Activated naive CD8-positive, alpha-beta T cell treated with anti-CD3 and anti-CD28 coated beads, Interleukin-2, amount 50 U/mL, for 24 hours (primary cell): ENCODE data around the gene MPL.

ENCODE experiments used
- ATAC-seq: fragments of 150-1000 bp; cut with Tn5 transposase; one replicate; pipeline ENCODE4 v1.10.0; 2021
- DNase-seq: peaks from one replicate; pipeline ENCODE4 v3.0.0; 2021
- H3K27ac Mint-ChIP-seq: one replicate; pipeline ENCODE4 v1.8.0; 2021; ENCODE audit warnings: mild to moderate bottlenecking, mixed read lengths
- H3K27me3 Mint-ChIP-seq: one replicate; pipeline ENCODE4 v1.8.0; 2021; ENCODE audit warnings: mixed read lengths
- H3K36me3 Mint-ChIP-seq: one replicate; pipeline ENCODE4 v1.8.0; 2021; ENCODE audit warnings: low read depth, mixed read lengths
- H3K4me1 Mint-ChIP-seq: one replicate; pipeline ENCODE4 v1.8.0; 2021; ENCODE audit warnings: mixed read lengths
- H3K4me3 Mint-ChIP-seq: one replicate; pipeline ENCODE4 v1.8.0; 2021; ENCODE audit warnings: mild to moderate bottlenecking, moderate library complexity, mixed read lengths
- H3K9me3 Mint-ChIP-seq: one replicate; pipeline ENCODE4 v1.8.0; 2021; ENCODE audit warnings: mixed read lengths

Gene MPL

GRCh38 chr1:43350976-43351375, 13.4 kb downstream of the MPL start:
- Mint-ChIP-seq H3K9me3 (no peaks in the 10 kb centered on the region), H3K36me3 (peaks cover 1% of the 10 kb centered on the region), H3K4me3 (no peak overlapping the region), H3K4me1 (peaks cover 4% of the 10 kb centered on the region), H3K27ac (no peak overlapping the region), H3K27me3 (no peaks in the 10 kb centered on the region)
- ATAC-seq (no peak), DNase-seq (no peak)

- Mint-ChIP-seq H3K4me3 (no peak overlapping the region), H3K9me3 (no peaks in the 10 kb centered on the region), H3K27me3 (no peaks in the 10 kb centered on the region), H3K27ac (no peak overlapping the region), H3K36me3 (peaks cover 2% of the 10 kb centered on the region), H3K4me1 (peaks cover 4% of the 10 kb centered on the region)
- ATAC-seq (no peak), DNase-seq (no peak)
These were observed 14.1 kb downstream of the MPL start for GRCh38 chr1:43351421-43352350.

GRCh38 chr1:43352351-43352705, 14.7 kb downstream of the MPL start:
- no peak for ATAC-seq
- Mint-ChIP-seq H3K27ac (no peak overlapping the region), H3K4me1 (peaks cover 4% of the 10 kb centered on the region)

GRCh38 chr1:43352881-43353280, 15.3 kb downstream of the MPL start:
- Mint-ChIP-seq H3K4me1 (peaks cover 7% of the 10 kb centered on the region), H3K4me3 (no peak overlapping the region), H3K27ac (no peak overlapping the region), H3K36me3 (peaks cover 2% of the 10 kb centered on the region), H3K9me3 (no peaks in the 10 kb centered on the region), H3K27me3 (no peaks in the 10 kb centered on the region)
- ATAC-seq, result no peak
- no peak for DNase-seq

More at GRCh38 chr1:43352351-43352705, 14.7 kb downstream of the MPL start:
- H3K4me3 Mint-ChIP-seq, result no peak overlapping the region
- H3K9me3 Mint-ChIP-seq, result no peaks in the 10 kb centered on the region
- DNase-seq, result no peak
- H3K27me3 Mint-ChIP-seq, result no peaks in the 10 kb centered on the region
- H3K36me3 Mint-ChIP-seq, result peaks cover 2% of the 10 kb centered on the region

- Mint-ChIP-seq H3K4me1 (peaks cover 9% of the 10 kb centered on the region), H3K27ac (no peak overlapping the region), H3K27me3 (no peaks in the 10 kb centered on the region), H3K36me3 (peaks cover 6% of the 10 kb centered on the region), H3K9me3 (no peaks in the 10 kb centered on the region), H3K4me3 (no peak overlapping the region)
- DNase-seq, result no peak
- no peak for ATAC-seq
These were observed 16.9 kb downstream of the MPL start for GRCh38 chr1:43354471-43354870.

- Mint-ChIP-seq H3K4me1 (peaks cover 9% of the 10 kb centered on the region), H3K27me3 (no peaks in the 10 kb centered on the region), H3K27ac (no peak overlapping the region), H3K36me3 (peaks cover 11% of the 10 kb centered on the region), H3K9me3 (no peaks in the 10 kb centered on the region), H3K4me3 (no peak overlapping the region)
- DNase-seq (no peak), ATAC-seq (no peak)
These were observed 17.3 kb downstream of the MPL start for GRCh38 chr1:43354936-43355335.

GRCh38 chr1:43357251-43357650, 19.6 kb downstream of the MPL start:
- ATAC-seq, result no peak

GRCh38 chr1:43358121-43358745, 20.6 kb downstream of the MPL start:
- Mint-ChIP-seq H3K9me3 (no peaks in the 10 kb centered on the region), H3K36me3 (peaks cover 40% of the 10 kb centered on the region), H3K4me3 (peak overlapping the region; percentile 95)

More at GRCh38 chr1:43357251-43357650, 19.6 kb downstream of the MPL start:
- H3K4me1 Mint-ChIP-seq, result peaks cover 32% of the 10 kb centered on the region
- H3K27ac Mint-ChIP-seq, result no peak overlapping the region
- no peaks in the 10 kb centered on the region for H3K9me3 Mint-ChIP-seq
- H3K4me3 Mint-ChIP-seq, result peak overlapping the region; percentile 95
- no peak for DNase-seq
- H3K36me3 Mint-ChIP-seq, result peaks cover 34% of the 10 kb centered on the region
- H3K27me3 Mint-ChIP-seq, result no peaks in the 10 kb centered on the region

GRCh38 chr1:43358746-43359693, 21.4 kb downstream of the MPL start, which contains the start of gene CDC20:
Gene CDC20, plus strand, starts transcription at chr1:43358981. Its CDS starts 235 bp downstream, at chr1:43359216.
- Mint-ChIP-seq H3K4me1 (peaks cover 40% of the 10 kb centered on the region), H3K27ac (peak within 1 kb of the TSS; percentile 86), H3K27me3 (no peaks in the 10 kb centered on the region), H3K4me3 (peak within 1 kb of the TSS; percentile 95), H3K9me3 (no peaks in the 10 kb centered on the region), H3K36me3 (peaks cover 47% of the 10 kb centered on the region)
- peak; percentile 97 for ATAC-seq
- DNase-seq, result peak; percentile 99

More at GRCh38 chr1:43358121-43358745, 20.6 kb downstream of the MPL start:
- H3K27me3 Mint-ChIP-seq, result no peaks in the 10 kb centered on the region
- H3K27ac Mint-ChIP-seq, result peak overlapping the region; percentile 86
- ATAC-seq, result peak; percentile 16
- peak; percentile 23 for DNase-seq
- H3K4me1 Mint-ChIP-seq, result peaks cover 35% of the 10 kb centered on the region

GRCh38 chr1:43359696-43360095, 22.1 kb downstream of the MPL start:
- no peak for DNase-seq
- ATAC-seq, result no peak
- Mint-ChIP-seq H3K27me3 (no peaks in the 10 kb centered on the region), H3K36me3 (peaks cover 53% of the 10 kb centered on the region), H3K4me3 (peak overlapping the region; percentile 95), H3K9me3 (no peaks in the 10 kb centered on the region), H3K4me1 (peaks cover 42% of the 10 kb centered on the region), H3K27ac (peak overlapping the region; percentile 54)

GRCh38 chr1:43360616-43361015, 23.0 kb downstream of the MPL start:
- DNase-seq (no peak), ATAC-seq (no peak)
- Mint-ChIP-seq H3K4me3 (peak overlapping the region; percentile 95), H3K36me3 (peaks cover 60% of the 10 kb centered on the region), H3K4me1 (peaks cover 49% of the 10 kb centered on the region), H3K9me3 (no peaks in the 10 kb centered on the region), H3K27me3 (no peaks in the 10 kb centered on the region), H3K27ac (peak overlapping the region; percentile 54)

- peak overlapping the region; percentile 16 for H3K4me3 Mint-ChIP-seq
- DNase-seq (peak; percentile 39), ATAC-seq (no peak)
- H3K27ac Mint-ChIP-seq, result peak overlapping the region; percentile 73
- peaks cover 58% of the 10 kb centered on the region for H3K4me1 Mint-ChIP-seq
- no peaks in the 10 kb centered on the region for H3K27me3 Mint-ChIP-seq
- peaks cover 68% of the 10 kb centered on the region for H3K36me3 Mint-ChIP-seq
- H3K9me3 Mint-ChIP-seq, result no peaks in the 10 kb centered on the region
These were observed 25.8 kb downstream of the MPL start for GRCh38 chr1:43363283-43363934.

GRCh38 chr1:43363935-43364525, 26.4 kb downstream of the MPL start:
- H3K4me1 Mint-ChIP-seq, result peaks cover 62% of the 10 kb centered on the region
- no peaks in the 10 kb centered on the region for H3K27me3 Mint-ChIP-seq
- no peak overlapping the region for H3K4me3 Mint-ChIP-seq
- peaks cover 71% of the 10 kb centered on the region for H3K36me3 Mint-ChIP-seq
- peak overlapping the region; percentile 10 for H3K27ac Mint-ChIP-seq
- no peaks in the 10 kb centered on the region for H3K9me3 Mint-ChIP-seq
- no peak for ATAC-seq
- DNase-seq, result no peak
